ENCODE data around the gene ZDHHC3.
"Not testable (repeated sequence)": the region's sequence is repeated elsewhere in the genome, so short reads cannot be mapped to it uniquely, and the experiment has no call there.

Gene ZDHHC3

DNA sequence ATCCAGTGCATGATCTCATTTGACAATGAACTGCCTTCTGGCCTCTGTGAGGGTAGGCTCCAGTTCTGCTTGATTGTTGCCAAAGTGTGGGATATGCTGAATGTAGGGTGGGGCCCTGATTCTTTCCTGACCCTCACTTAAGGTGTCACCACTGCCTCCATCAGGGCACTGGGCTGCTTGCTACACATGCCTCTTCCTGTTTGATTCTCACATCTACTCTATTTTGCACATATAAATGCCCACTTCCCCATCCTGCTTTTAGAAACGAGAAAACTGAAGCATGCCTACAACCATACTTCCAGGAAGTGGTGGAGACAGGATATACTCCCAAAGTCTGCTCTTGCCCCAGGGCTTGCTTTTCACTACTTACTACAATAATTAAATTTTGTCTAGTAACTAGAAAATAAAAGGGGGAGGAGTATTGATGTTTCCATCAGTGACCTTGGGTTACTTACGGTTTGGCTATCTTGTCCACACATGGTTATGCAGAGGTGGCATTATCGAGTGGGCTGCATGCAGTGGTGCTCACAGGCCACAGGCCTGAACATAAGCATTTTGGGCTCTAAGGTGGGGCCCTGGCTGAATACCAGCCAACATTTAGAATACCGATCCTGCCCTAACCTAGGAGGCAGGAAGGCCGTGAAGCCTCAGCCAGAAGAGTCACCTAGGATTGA is 6.7 kb downstream of the ZDHHC3 start:
- no peak for DNase-seq (ENCODE audit: low read depth)
- H3K4me3 ChIP-seq (ENCODE audit: low read depth, low read length), result no peak overlapping the region

DNA sequence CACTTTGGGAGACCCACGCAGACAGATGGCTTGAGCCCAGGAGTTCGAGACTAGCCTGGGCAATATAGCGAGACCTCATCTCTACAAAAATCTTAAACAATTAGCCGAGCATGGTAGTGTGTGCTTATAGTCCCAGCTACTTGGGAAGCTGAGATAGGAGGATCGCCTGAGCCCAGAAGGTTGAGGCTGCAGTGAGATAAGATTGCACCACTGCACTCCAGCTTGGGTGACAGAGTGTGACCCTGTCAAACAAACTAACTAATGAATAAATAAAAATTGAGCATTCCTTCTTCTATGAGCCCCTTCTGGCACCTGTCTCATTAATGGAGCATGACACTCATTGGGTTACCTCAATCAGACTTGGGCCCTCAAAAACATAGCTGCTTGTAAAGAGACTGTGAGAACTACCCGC is 7.5 kb downstream of the ZDHHC3 start:
- H3K4me3 ChIP-seq (ENCODE audit: low read depth, low read length), result no peak overlapping the region
- DNase-seq (ENCODE audit: low read depth), result no peak

DNA sequence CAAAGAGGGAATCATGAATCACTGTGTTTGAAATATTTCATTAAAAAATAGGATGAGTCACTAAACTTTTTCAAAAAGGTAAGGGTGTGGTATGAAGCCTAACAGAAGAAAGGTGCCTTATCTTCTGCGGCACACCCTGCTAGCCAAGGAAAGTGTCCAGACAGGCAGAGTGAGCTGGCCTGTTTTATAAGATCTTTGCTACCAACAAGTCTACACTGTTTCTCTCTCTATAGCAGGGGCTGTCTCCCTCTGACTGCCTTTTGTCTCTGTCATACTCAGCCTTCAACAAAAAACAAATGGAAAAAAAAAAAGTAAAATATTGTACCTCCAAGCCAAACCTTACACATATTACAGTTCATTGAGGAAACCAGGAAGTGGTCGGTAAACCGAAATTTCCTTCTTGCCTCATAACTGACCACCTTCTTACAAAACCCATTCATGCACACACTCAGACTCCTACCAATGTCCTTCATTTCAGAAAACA is 9.1 kb downstream of the ZDHHC3 start:
- no peak overlapping the region for H3K4me3 ChIP-seq (ENCODE audit: low read depth, low read length)
- no peak for DNase-seq (ENCODE audit: low read depth)

DNA sequence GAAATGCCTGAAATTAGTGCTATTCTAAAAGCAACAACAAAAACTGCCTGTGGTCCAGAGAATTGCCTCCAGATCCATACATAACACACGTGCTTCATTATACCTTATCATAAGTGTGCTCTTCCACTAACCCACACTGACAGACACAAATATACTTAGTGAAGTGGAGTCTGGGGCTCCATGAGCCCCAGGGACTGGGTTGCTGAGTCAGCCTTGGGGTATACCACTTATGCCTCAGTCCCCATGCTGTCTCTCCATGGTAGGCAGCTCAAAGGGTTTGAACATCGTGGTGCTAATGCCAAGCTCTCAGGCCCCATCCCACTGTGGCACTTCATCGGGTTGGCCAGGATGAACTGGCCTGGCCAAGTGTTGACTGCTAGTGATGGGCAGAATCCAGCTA is 10.8 kb downstream of the ZDHHC3 start:
- DNase-seq (ENCODE audit: low read depth), result no peak
- no peak overlapping the region for H3K4me3 ChIP-seq (ENCODE audit: low read depth, low read length)

DNA sequence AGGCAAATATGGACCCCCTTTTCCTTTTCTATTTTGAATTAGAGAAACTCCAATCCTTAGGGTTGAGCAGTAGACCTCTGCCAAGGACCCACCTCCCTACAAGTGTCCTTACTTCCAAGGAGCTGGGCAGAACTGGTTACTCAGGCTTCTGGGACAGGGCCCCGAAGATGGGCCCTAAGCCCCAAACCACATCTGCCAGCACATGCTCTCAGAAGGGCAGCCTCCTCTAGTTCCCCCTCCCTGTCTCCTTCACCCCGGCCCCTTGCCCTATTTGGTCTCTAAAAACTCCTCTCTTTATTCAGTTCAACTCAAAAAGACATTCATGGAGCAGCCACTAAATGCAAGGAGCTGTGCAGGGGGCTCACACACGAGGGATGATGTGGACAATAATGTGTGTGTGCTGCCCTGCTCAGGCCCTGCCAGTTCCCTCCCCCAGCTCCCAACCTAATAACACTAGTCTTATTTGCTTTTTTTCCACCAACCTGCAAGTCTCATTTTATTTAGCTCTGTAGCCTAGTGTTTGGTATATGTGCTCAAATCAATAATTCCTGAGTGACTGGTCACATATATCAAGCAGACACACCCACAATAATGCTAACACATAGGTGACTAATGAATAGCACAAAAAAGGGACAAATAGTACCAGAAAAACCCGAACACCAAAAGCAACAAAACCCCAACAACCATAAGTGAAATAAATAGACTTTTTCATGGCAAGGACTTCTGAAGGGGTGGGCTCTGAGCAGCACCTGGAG is 12.2 kb downstream of the ZDHHC3 start:
- no peak overlapping the region for H3K4me3 ChIP-seq (ENCODE audit: low read depth, low read length)
- no peak for DNase-seq (ENCODE audit: low read depth)

DNA sequence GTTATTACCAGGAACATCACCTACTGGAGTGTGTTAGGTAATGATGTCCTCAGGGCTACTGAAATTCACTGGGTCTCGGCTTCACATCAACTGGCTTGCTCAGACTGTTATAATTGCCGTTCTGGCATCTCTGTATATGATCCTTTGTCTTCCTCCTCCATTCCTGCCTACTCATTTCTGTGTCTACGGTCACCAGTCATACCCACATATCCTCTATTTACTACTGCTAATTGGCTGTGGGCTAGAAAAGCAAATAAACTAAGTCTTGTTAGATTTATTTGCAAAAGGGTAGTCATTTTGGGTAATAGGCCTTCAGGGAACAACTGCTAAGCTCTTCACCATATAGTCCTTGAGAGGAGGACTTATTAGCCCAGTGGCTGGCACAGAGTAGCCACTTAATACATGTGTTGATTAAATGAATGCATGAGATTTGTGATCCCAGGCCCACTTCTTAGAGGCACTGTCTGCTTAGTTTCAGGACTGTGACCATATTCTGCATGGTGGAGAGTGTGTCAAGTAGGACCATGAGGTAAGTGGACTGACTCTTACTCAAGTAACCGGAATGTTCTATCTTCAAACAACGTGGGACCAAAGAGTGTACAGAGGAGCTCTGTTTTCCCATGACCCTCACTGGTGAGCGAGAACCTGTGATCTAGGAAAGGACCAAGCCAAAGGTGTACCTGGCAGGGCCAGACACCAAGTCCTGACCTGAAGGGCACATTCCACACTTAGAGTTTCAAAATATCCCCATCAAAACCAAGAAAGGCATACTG is 13.2 kb downstream of the ZDHHC3 start:
- H3K4me3 ChIP-seq (ENCODE audit: low read depth, low read length), result no peak overlapping the region
- no peak for DNase-seq (ENCODE audit: low read depth)

DNA sequence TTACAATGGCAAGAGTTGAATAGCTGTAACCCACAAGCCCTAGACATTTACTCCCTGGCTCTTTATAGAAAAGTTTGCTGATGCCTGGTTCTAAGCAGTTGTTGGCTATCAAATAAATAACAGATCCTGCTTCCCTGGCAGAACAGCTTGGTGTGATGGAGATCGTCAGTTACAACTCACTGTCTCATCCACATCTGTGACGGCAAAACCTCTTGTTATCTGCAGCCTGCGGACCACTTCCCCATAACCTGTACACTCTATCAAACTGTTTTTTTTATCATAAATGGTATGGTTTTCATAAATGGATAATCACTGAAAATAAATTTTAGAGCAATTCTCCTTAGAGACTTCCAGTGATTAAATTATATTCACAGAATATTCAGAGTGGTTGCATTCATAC is 14.1 kb downstream of the ZDHHC3 start:
- no peak for DNase-seq (ENCODE audit: low read depth)
- no peak overlapping the region for H3K4me3 ChIP-seq (ENCODE audit: low read depth, low read length)

DNA sequence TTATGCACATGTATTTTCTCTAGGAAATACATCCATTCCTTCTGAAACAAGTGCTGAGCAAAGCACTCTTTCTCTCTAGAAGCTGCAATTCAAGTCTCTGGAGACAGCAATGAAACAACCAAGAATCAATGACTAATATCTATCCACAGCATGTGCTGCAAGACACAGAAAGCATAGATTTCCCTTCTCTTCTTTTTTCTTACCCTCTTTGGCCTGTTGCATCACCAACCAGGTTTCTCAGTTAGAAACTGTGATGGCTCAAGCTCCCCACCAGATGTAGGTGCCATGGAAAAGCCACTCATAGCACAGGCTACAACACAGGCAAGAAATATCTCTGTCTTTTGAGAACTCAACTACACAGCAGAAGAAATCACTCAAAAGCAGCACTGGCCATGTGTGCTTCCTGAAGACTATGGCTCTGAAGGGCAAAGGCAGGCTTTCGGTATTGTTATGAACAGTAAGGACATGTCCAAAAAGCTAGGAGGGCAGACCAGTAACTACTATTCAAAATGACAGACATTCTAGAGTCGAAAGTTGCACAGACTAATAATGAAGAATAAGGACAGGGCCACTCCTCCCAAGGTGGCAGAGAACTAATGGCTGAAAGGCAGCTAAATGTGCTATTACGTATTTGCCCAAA is 15.5 kb downstream of the ZDHHC3 start:
- DNase-seq (ENCODE audit: low read depth), result peak; percentile 70
- H3K4me3 ChIP-seq (ENCODE audit: low read depth, low read length), result no peak overlapping the region

DNA sequence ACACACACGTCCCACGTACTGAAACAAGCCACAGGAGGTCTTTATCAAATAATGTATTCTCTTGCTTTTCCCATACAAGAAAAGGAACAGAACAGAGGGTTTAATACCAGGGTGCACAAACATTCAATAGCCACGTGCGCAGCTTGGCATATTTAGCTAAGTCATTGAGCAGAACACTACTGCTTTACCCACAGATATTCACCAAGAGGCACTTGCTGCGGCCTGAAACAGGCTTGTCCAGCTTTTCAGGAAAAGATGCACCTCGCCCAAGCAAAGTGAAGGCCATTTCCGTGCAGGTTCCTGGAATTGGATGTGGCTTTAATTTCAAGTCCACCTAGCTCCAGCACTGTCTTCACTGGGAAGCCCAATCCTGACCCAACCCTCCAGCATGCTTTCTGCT is 17.6 kb downstream of the ZDHHC3 start:
- DNase-seq (ENCODE audit: low read depth), result no peak
- H3K4me3 ChIP-seq (ENCODE audit: low read depth, low read length), result no peak overlapping the region

DNA sequence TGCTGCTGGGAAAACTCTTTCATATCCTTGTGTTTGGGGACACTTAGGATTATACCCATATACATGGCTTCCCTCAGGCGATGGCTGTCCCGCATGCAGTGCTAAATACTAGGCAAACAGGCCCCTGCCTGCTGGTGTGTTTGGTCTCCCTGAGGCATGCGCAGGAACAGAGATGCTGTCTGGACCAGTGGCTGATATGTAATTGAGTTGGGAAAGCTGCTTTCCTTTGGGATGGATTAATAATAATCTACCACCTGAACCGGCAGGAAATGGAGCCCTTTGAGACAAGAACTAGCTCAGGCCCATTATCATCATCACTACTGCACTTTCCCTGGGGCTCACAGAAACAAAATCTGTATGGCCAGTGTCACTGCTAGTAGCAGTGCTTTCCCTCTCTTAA is 18.0 kb downstream of the ZDHHC3 start:
- H3K4me3 ChIP-seq (ENCODE audit: low read depth, low read length), result no peak overlapping the region
- DNase-seq (ENCODE audit: low read depth), result no peak

DNA sequence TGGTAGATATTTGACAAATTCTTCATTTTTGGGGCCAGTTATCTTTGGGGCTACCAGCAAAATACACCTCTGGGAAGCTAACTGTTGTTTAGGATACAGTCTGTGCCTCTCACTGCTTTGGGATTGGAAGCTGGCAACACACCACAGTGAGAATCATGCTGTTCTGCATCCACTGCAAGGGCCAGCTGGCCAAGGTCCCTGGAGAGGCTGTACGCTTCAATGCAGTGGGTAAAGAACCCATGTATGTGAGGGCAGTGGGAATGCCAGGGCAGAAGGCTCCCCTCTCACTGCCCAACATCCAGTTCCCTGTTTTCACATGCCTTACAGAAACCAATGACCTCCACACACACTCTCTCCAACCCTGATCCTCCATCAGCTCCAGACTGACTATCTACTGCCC is 20.1 kb downstream of the ZDHHC3 start:
- DNase-seq (ENCODE audit: low read depth), result no peak

DNA sequence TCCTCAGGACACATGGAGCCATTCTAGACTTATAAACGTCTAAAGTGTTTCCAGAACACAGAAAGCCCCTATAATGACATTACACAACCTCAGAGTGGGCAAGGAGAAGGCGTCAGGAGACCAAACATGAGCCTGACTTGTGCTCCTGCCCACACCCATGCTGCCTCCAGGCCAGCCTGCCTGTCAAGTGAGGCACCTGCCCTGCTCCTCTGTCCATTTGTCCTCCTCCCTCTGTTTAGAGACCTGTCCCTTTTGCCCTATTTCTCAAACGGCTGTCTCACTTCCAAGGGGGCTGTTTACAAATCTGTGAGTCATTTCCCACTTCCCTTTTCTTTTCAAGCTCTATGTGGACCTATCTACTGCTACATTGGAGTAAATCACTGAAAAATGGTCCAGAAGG is 21.0 kb downstream of the ZDHHC3 start:
- DNase-seq (ENCODE audit: low read depth), result no peak
- H3K4me3 ChIP-seq (ENCODE audit: low read depth, low read length), result no peak overlapping the region

More for the DNA sequence above, 20.1 kb downstream of the ZDHHC3 start:
- no peak overlapping the region for H3K4me3 ChIP-seq (ENCODE audit: low read depth, low read length)

DNA sequence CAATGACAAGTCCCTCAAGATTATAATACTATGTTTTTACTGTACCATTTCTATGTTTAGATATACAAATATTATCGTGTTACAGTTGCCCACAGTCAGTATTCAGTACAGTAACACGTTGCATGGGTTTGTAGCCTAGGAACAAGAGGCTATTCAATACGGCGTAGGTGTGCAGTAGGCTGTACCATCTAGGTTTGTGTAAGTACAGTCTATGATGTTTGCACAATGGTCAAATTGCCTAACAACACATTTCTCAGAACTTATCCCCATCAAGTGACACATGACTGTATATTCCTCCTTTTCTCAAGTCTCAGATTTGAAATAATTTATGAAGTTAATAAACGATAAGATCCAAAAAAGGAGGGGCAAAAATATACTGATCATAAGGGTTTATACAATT is 21.7 kb downstream of the ZDHHC3 start:
- no peak for DNase-seq (ENCODE audit: low read depth)
- H3K4me3 ChIP-seq (ENCODE audit: low read depth, low read length), result no peak overlapping the region

DNA sequence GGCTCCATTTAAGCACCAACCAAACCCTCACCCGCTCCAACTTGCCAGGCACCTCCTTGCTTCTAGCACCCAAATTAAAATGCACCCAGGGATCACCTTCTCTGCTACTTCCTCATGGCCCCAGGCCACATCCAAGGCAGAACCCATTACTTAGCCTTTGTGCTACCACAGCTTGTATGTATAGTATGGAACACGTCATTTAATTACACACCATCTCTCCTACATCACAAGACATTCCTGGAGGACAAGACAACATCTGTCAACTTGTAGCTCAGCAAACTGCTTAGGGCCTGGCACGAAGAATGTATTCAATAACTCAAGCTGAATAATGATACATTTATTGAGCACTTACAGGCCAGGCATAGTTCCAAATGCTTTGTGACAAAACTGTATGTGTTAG is 23.3 kb downstream of the ZDHHC3 start:
- DNase-seq (ENCODE audit: low read depth), result no peak
- no peak overlapping the region for H3K4me3 ChIP-seq (ENCODE audit: low read depth, low read length)

DNA sequence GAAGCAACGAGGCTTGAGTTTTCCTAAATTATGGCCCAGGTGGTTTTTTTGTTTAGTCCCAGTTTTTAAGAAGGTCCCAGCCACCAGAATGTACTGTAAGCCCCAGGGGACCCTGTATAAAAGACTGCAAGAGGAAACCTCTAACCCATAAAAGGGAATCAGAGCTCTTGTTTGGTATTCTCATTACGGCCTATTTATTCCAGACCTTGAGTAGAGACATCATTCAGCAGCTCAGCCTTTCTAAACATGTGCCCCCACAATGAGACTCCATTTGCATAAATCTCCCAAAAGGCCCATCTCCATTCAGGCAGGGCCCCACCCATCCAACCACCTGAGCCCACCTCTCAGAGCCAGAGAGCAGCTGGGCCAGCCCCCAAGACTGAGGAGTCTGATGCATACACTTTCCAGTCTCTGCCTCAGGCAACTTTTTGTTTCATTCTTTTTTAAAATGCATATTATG is 25.7 kb downstream of the ZDHHC3 start:
- H3K4me3 ChIP-seq (ENCODE audit: low read depth, low read length), result no peak overlapping the region
- no peak for DNase-seq (ENCODE audit: low read depth)

DNA sequence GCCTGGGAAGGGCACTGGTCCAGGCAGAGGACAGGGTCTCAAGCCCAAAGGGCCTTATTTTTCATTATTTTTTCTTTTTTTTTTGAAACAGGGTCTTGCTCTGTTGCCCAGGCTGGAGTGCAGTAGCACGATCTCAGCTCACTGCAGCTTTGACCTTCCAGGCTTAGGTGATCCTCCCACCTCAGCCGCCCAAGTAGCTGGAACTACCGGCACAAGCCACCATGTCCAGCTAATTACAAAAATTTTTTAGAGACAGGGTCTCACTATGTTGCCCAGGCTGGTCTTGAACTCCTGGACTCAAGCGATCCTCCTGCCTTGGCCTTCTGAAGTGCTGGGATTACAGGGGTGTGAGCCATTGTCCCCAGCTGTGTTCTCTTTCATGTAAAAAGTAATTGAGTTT is 26.2 kb downstream of the ZDHHC3 start:
- not testable (repeated sequence) for H3K4me3 ChIP-seq (ENCODE audit: low read depth, low read length); DNase-seq (ENCODE audit: low read depth)

DNA sequence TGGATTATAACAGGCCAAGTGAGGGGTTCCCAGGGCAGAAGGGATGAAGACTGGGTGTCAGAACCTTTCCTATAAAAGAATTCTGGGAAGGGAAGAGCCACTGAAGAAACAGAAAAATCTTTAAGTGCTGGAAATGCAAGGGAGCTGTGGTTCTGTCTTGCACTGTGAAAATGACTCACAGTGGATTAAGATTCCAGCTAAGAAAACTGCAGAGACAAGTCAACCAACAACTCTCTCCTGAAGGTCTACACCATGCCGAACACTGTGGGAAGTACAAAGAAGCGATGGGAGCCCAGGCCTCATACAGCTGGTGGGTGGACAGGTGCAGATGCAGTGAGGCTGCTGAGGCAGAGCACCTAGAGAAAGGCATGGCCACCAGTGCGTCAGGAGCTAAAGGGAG is 27.7 kb downstream of the ZDHHC3 start:
- no peak for DNase-seq (ENCODE audit: low read depth)
- no peak overlapping the region for H3K4me3 ChIP-seq (ENCODE audit: low read depth, low read length)

DNA sequence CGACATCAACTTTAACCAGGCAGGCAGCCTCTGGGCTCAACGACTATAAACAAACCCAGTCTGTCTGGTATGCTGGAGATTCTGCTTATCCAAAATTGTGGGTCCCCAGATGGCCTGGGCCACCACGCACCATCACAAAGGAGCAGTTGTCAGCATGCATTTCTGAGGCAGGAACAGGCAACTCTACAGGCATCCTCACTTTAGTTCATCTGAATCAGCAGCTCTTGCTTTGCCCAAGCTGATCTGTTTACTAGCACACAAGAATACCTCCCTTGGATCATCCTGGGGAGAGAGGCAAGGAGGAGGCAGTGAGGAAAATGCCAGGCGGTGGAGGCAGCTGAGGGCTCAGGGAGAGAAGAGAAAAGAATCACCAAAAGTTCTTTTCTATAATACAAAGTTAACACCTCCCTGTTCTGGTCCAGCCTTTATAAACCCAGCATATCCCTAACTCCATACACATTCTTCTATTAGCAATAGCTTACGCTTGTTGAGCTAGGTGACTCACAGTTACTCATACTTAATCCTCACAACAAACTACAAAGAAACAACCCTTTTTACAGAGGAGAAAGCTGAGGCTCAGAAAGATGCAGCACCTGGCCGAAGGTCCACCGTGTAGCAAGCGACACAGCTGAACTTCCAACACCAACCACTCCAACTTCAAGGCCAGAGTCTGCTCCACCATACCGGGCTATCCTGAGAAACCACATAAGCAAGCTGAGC is 33.6 kb downstream of the ZDHHC3 start:
- H3K4me3 ChIP-seq (ENCODE audit: low read depth, low read length), result no peak overlapping the region
- DNase-seq (ENCODE audit: low read depth), result no peak

DNA sequence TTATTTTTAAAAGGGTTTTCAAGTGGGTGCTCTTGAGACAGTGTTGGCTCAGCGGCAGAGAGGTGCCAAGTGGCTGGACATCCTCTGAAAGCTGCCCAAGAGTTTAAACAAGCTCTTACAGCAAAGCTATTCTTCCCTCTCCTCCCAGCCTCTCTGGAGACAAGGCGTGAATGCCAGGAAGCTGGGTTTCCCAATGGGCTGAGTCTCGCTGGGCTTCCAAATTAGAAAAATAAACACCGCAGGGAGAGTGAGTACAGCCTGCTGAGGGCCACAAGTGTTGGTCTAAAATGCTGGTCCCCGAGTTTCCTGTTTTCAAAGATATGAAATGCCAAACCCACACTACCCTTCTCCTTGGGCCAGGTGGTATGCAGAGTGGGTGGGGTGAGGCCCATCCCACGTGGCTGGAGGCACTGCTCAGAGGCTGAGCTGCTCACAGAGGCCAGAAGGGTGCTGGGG is 36.4 kb downstream of the ZDHHC3 start:
- DNase-seq (ENCODE audit: low read depth), result no peak
- no peak overlapping the region for H3K4me3 ChIP-seq (ENCODE audit: low read depth, low read length)

All from skeletal muscle cell (primary cell).